ENCODE measurements around the gene A4GALT.

A4GALT gene

GRCh38 chr22:42682113-42682851, 38.4 kb downstream of the A4GALT start:
- H3K9ac ChIP-seq (ENCODE audit: low read depth, low read length), result no peak overlapping the region
- H4K20me1 ChIP-seq (ENCODE audit: insufficient read depth, low read length), result no peaks in the 10 kb centered on the region
- ATAC-seq (ENCODE audit: insufficient read depth, low read depth) (no peak), DNase-seq (no peak)
- no peaks in the 10 kb centered on the region for H3K36me3 ChIP-seq (ENCODE audit: insufficient read depth, low read length)
- no peak overlapping the region for H2AFZ ChIP-seq (ENCODE audit: low read depth, low read length)
- peaks cover 5% of the 10 kb centered on the region for H3K27me3 ChIP-seq (ENCODE audit: insufficient read depth, low read length, poor library complexity)
- no peaks in the 10 kb centered on the region for H3K79me2 ChIP-seq (ENCODE audit: insufficient read depth, low read length)
- H3K4me3 ChIP-seq (ENCODE audit: low read depth in 1 of 2, low read length in 2 of 2), result no peak overlapping the region
- H3K4me2 ChIP-seq (ENCODE audit: insufficient read depth, low read length), result no peak overlapping the region
- TF ChIP-seq CTCF (IDR thresholded peaks at IDR 0.05; ENCODE audit: borderline replicate concordance, extremely low read depth, low read length, poor library complexity, severe bottlenecking), result no peak
- TF ChIP-seq EZH2 (IDR thresholded peaks at IDR 0.05; ENCODE audit: borderline replicate concordance, low read depth, low read length, severe bottlenecking), result no peak
- peaks cover 12% of the 10 kb centered on the region for H3K9me3 ChIP-seq (ENCODE audit: insufficient read depth, low read length, severe bottlenecking)
- H3K27ac ChIP-seq (ENCODE audit: low read length), result no peak overlapping the region
- H3K4me1 ChIP-seq (ENCODE audit: insufficient read depth, low read length), result no peaks in the 10 kb centered on the region

- TF ChIP-seq CTCF (IDR thresholded peaks at IDR 0.05; ENCODE audit: borderline replicate concordance, extremely low read depth, low read length, poor library complexity, severe bottlenecking), result no peak
- no peak for TF ChIP-seq EZH2 (IDR thresholded peaks at IDR 0.05; ENCODE audit: borderline replicate concordance, low read depth, low read length, severe bottlenecking)
- Histone ChIP-seq H3K9me3 (ENCODE audit: insufficient read depth, low read length, severe bottlenecking) (peaks cover 12% of the 10 kb centered on the region), H3K4me3 (ENCODE audit: low read depth in 1 of 2, low read length in 2 of 2) (no peak overlapping the region), H3K9ac (ENCODE audit: low read depth, low read length) (no peak overlapping the region), H3K4me1 (ENCODE audit: insufficient read depth, low read length) (no peaks in the 10 kb centered on the region), H2AFZ (ENCODE audit: low read depth, low read length) (no peak overlapping the region), H3K36me3 (ENCODE audit: insufficient read depth, low read length) (no peaks in the 10 kb centered on the region), H3K27me3 (ENCODE audit: insufficient read depth, low read length, poor library complexity) (peaks cover 5% of the 10 kb centered on the region), H3K27ac (ENCODE audit: low read length) (no peak overlapping the region), H3K4me2 (ENCODE audit: insufficient read depth, low read length) (no peak overlapping the region), H3K79me2 (ENCODE audit: insufficient read depth, low read length) (no peaks in the 10 kb centered on the region), H4K20me1 (ENCODE audit: insufficient read depth, low read length) (no peaks in the 10 kb centered on the region)
- no peak for DNase-seq
- ATAC-seq (ENCODE audit: insufficient read depth, low read depth), result no peak
Measured at GRCh38 chr22:42680648-42681047, 40.0 kb downstream of the A4GALT start.

GRCh38 chr22:42679691-42680090, 41.0 kb downstream of the A4GALT start:
- Histone ChIP-seq H3K9me3 (ENCODE audit: insufficient read depth, low read length, severe bottlenecking) (peaks cover 12% of the 10 kb centered on the region), H3K4me1 (ENCODE audit: insufficient read depth, low read length) (no peaks in the 10 kb centered on the region), H3K4me2 (ENCODE audit: insufficient read depth, low read length) (no peak overlapping the region), H3K27ac (ENCODE audit: low read length) (no peak overlapping the region), H3K9ac (ENCODE audit: low read depth, low read length) (no peak overlapping the region), H3K27me3 (ENCODE audit: insufficient read depth, low read length, poor library complexity) (peaks cover 5% of the 10 kb centered on the region), H2AFZ (ENCODE audit: low read depth, low read length) (no peak overlapping the region), H3K36me3 (ENCODE audit: insufficient read depth, low read length) (no peaks in the 10 kb centered on the region), H4K20me1 (ENCODE audit: insufficient read depth, low read length) (no peaks in the 10 kb centered on the region), H3K79me2 (ENCODE audit: insufficient read depth, low read length) (no peaks in the 10 kb centered on the region), H3K4me3 (ENCODE audit: low read depth in 1 of 2, low read length in 2 of 2) (no peak overlapping the region)
- TF ChIP-seq CTCF (IDR thresholded peaks at IDR 0.05; ENCODE audit: borderline replicate concordance, extremely low read depth, low read length, poor library complexity, severe bottlenecking), result no peak
- TF ChIP-seq EZH2 (IDR thresholded peaks at IDR 0.05; ENCODE audit: borderline replicate concordance, low read depth, low read length, severe bottlenecking), result no peak
- DNase-seq (no peak), ATAC-seq (ENCODE audit: insufficient read depth, low read depth) (no peak)

Measured in DND-41 (cell line).